ENCODE data around the gene MYT1. TPM values are rescaled to one million over a fixed set of nuclear protein-coding genes. Genes with fewer than 3 reads are reported as not detected.
"Not testable (repeated sequence)": the region's sequence is repeated elsewhere in the genome, so short reads cannot be mapped to it uniquely, and the experiment has no call there.

Gene MYT1
- total RNA-seq, 1 donor from 2014 or later = 3.3 TPM

DNA sequence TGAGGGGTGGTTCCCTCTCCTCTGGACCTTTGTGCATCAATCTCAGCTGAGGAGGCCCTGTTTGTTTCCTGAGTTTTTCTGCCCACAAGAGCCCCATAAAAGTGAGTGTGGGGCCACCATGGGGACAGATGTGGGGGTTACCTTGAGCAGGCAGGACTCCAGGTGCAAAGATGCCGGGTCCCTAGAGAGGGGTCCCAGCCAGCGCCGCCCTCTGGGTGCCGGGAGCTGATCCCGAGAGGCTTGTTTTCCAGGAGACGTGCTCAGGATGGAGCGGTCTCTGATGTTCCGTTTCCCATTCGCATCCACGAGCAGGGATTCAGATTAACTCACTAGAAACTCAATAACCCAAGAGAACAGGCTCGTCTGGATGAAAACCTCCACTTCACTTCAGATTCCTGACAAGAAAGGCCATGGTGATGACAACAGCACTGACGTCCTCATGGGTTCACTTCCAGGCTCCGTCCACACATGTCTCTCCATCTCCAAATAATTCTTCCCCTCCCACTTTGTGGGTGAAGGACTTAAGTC lies 21.9 kb downstream of the MYT1 start:
- DNase-seq (no peak), ATAC-seq (ENCODE audit: low read depth) (no peak)
- intact Hi-C loops (cut with micrococcal nuclease) = no loop called here
- Mint-ChIP-seq H3K4me3 (no peak overlapping the region), H3K27me3 (peaks cover 13% of the 10 kb centered on the region), H3K9me3 (no peaks in the 10 kb centered on the region), H3K27ac (no peak overlapping the region), H3K4me1 (no peaks in the 10 kb centered on the region), H3K36me3 (ENCODE audit: low read depth) (no peaks in the 10 kb centered on the region)
- no peak for TF ChIP-seq CTCF (IDR thresholded peaks at IDR 0.05)
- CTCF ChIA-PET = no interaction called here
- POLR2A ChIA-PET = no interaction called here

DNA sequence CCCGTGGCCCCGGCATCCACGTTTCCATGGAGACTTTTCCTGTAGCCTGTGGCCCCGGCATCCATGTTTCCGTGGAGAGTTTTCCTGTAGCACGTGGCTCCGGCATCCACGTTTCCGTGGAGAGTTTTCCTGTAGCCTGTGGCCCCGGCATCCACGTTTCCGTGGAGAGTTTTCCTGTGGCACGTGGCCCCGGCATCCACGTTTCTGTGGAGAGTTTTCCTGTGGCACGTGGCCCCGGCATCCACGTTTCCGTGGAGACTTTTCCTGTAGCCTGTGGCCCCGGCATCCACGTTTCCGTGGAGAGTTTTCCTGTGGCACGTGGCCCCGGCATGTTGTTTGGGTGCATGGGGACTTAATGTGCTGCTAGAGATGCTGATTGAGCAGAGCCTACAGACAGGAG lies 23.0 kb downstream of the MYT1 start:
- H3K27ac Mint-ChIP-seq, H3K4me3 Mint-ChIP-seq, H3K4me1 Mint-ChIP-seq: not testable (repeated sequence)

GRCh38 chr20:64188091-64188490 lies 23.8 kb downstream of the MYT1 start:
- Mint-ChIP-seq H3K4me1 (no peaks in the 10 kb centered on the region), H3K4me3 (no peak overlapping the region), H3K27ac (no peak overlapping the region), H3K36me3 (ENCODE audit: low read depth) (no peaks in the 10 kb centered on the region), H3K27me3 (peaks cover 11% of the 10 kb centered on the region), H3K9me3 (no peaks in the 10 kb centered on the region)
- no peak for TF ChIP-seq CTCF (IDR thresholded peaks at IDR 0.05)
- ATAC-seq (ENCODE audit: low read depth) (no peak), DNase-seq (no peak)
- ChIA-PET CTCF (no interaction called here), POLR2A (no interaction called here)
- intact Hi-C loops (cut with micrococcal nuclease) = no loop called here

More for the DNA sequence above, 23.0 kb downstream of the MYT1 start:
- CTCF ChIA-PET; DNase-seq; ATAC-seq (ENCODE audit: low read depth); intact Hi-C loops (cut with micrococcal nuclease); POLR2A ChIA-PET; H3K9me3 Mint-ChIP-seq; H3K36me3 Mint-ChIP-seq (ENCODE audit: low read depth): not testable (repeated sequence)
- H3K27me3 Mint-ChIP-seq = peaks cover 13% of the 10 kb centered on the region

GRCh38 chr20:64188682-64189529 lies 24.7 kb downstream of the MYT1 start:
- no peak for DNase-seq
- Mint-ChIP-seq H3K9me3 (no peaks in the 10 kb centered on the region), H3K27me3 (peaks cover 6% of the 10 kb centered on the region), H3K4me1 (no peaks in the 10 kb centered on the region), H3K4me3 (no peak overlapping the region), H3K27ac (no peak overlapping the region), H3K36me3 (ENCODE audit: low read depth) (no peaks in the 10 kb centered on the region)
- ChIA-PET CTCF (no interaction called here), POLR2A (no interaction called here)
- no peak for TF ChIP-seq CTCF (IDR thresholded peaks at IDR 0.05)
- no peak for ATAC-seq (ENCODE audit: low read depth)
- intact Hi-C loops (cut with micrococcal nuclease) = no loop called here

GRCh38 chr20:64189530-64189966 lies 25.3 kb downstream of the MYT1 start:
- intact Hi-C loops (cut with micrococcal nuclease) = no loop called here
- CTCF ChIA-PET = no interaction called here
- Mint-ChIP-seq H3K4me3 (no peak overlapping the region), H3K9me3 (no peaks in the 10 kb centered on the region), H3K27ac (no peak overlapping the region), H3K4me1 (no peaks in the 10 kb centered on the region), H3K27me3 (peaks cover 10% of the 10 kb centered on the region), H3K36me3 (ENCODE audit: low read depth) (no peaks in the 10 kb centered on the region)
- POLR2A ChIA-PET = no interaction called here
- DNase-seq (no peak), ATAC-seq (ENCODE audit: low read depth) (no peak)
- no peak for TF ChIP-seq CTCF (IDR thresholded peaks at IDR 0.05)
